Activated B cell treated with CpG ODN at 0.5 μM for 24 hours (primary cell): Measurements from ENCODE around the gene EXOC7. TPM values are rescaled to one million over a fixed set of nuclear protein-coding genes. Genes with fewer than 3 reads are reported as not detected.

Experiments used
- ATAC-seq: fragments of 200-7000 bp; cut with Tn5 transposase; one replicate; pipeline ENCODE4 v1.10.0; 2021; ENCODE audit warnings: low read depth, mild to moderate bottlenecking, moderate library complexity
- CTCF ChIA-PET: fragments of 350-600 bp; sonication (Branson Sonifier 250); formaldehyde crosslinking; loops from one replicate; lab custom pipeline; 2021; ENCODE audit warnings: antibody characterized with exemption; lab: Charles Lee
- POLR2A ChIA-PET: fragments of 350-600 bp; sonication (Branson Sonifier 250); formaldehyde crosslinking; loops from one replicate; lab custom pipeline; 2021; ENCODE audit warnings: antibody characterized with exemption; lab: Charles Lee
- DNase-seq: peaks from one replicate; pipeline ENCODE4 v3.0.0; 2022
- H3K27ac Mint-ChIP-seq: one replicate; pipeline ENCODE4 v1.8.0; 2020; ENCODE audit warnings: mixed read lengths
- H3K27me3 Mint-ChIP-seq: one replicate; pipeline ENCODE4 v1.8.0; 2021; ENCODE audit warnings: mixed read lengths
- H3K36me3 Mint-ChIP-seq: one replicate; pipeline ENCODE4 v1.8.0; 2021; ENCODE audit warnings: low read depth, mixed read lengths
- H3K4me1 Mint-ChIP-seq: one replicate; pipeline ENCODE4 v1.8.0; 2021; ENCODE audit warnings: mixed read lengths
- H3K4me3 Mint-ChIP-seq: one replicate; pipeline ENCODE4 v1.8.0; 2020; ENCODE audit warnings: mild to moderate bottlenecking, mixed read lengths
- H3K9me3 Mint-ChIP-seq: one replicate; pipeline ENCODE4 v1.8.0; 2020; ENCODE audit warnings: mixed read lengths
- intact Hi-C: fragments of 100-400 bp; cut with micrococcal nuclease; formaldehyde crosslinking; loops from one replicate; pipeline ENCODE4 v1.15.1; 2024
- total RNA-seq: library from RNA; stranded (reverse); gene quantifications from 2 replicates; pipeline ENCODE4 v1.2.3, GENCODE V29; 2022
- TF ChIP-seq, protein P1 (sequence below): fragments of 200-600 bp; IDR thresholded peaks from one replicate; pipeline ENCODE4 v1.8.0; 2022; ENCODE audit warnings: antibody characterized with exemption, mild to moderate bottlenecking

The EXOC7 gene
- total RNA-seq, 1 donor from 2014 or later: 146 TPM

- Mint-ChIP-seq H3K27ac (no peak overlapping the region), H3K27me3 (no peaks in the 10 kb centered on the region), H3K4me3 (no peak overlapping the region), H3K4me1 (peaks cover 8% of the 10 kb centered on the region), H3K9me3 (no peaks in the 10 kb centered on the region), H3K36me3 (peaks cover 5% of the 10 kb centered on the region)
- TF ChIP-seq, protein P1, sequence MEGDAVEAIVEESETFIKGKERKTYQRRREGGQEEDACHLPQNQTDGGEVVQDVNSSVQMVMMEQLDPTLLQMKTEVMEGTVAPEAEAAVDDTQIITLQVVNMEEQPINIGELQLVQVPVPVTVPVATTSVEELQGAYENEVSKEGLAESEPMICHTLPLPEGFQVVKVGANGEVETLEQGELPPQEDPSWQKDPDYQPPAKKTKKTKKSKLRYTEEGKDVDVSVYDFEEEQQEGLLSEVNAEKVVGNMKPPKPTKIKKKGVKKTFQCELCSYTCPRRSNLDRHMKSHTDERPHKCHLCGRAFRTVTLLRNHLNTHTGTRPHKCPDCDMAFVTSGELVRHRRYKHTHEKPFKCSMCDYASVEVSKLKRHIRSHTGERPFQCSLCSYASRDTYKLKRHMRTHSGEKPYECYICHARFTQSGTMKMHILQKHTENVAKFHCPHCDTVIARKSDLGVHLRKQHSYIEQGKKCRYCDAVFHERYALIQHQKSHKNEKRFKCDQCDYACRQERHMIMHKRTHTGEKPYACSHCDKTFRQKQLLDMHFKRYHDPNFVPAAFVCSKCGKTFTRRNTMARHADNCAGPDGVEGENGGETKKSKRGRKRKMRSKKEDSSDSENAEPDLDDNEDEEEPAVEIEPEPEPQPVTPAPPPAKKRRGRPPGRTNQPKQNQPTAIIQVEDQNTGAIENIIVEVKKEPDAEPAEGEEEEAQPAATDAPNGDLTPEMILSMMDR: no peak
- POLR2A ChIA-PET: interaction anchor here (0.6 kb wide), 1 partner anchor 36 kb away, joined by 3 read pairs; no protein-coding TSS in a partner anchor
- intact Hi-C loops: no loop called here
- no peak for ATAC-seq
- CTCF ChIA-PET: no interaction called here
- no peak for DNase-seq
Measured at GRCh38 chr17:76033139-76033538, 70.4 kb downstream of the EXOC7 start.

DNA sequence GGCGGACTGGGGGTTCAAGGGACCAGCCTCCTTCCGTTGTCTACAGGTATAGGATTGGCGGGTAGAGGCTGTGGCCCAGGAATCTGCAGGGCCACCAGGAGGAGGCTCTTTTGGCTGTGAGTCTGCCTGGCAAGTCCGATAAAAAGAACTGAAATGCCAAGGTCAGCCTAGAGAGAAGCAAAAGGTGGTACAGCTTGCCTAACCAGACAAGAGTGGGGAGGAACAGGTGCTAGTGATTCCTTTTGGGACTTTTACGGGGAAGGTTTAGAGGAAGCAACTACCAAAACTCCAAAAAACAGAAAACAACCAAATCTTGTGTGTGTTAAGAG is 70.8 kb downstream of the EXOC7 start:
- intact Hi-C loops: no loop called here
- POLR2A ChIA-PET: no interaction called here
- H3K27ac Mint-ChIP-seq: no peak overlapping the region

GRCh38 chr17:76032073-76032779 is 71.4 kb downstream of the EXOC7 start:
- ChIA-PET CTCF (no interaction called here), POLR2A (no interaction called here)
- Mint-ChIP-seq H3K4me1 (peaks cover 8% of the 10 kb centered on the region), H3K9me3 (no peaks in the 10 kb centered on the region), H3K4me3 (no peak overlapping the region), H3K27ac (no peak overlapping the region), H3K27me3 (no peaks in the 10 kb centered on the region), H3K36me3 (peaks cover 3% of the 10 kb centered on the region)
- no peak for ATAC-seq
- TF ChIP-seq, protein P1: no peak
- DNase-seq: no peak
- intact Hi-C loops: no loop called here

More for the DNA sequence above, 70.8 kb downstream of the EXOC7 start:
- Mint-ChIP-seq H3K27me3 (no peaks in the 10 kb centered on the region), H3K4me1 (peaks cover 8% of the 10 kb centered on the region), H3K4me3 (no peak overlapping the region), H3K9me3 (no peaks in the 10 kb centered on the region), H3K36me3 (peaks cover 3% of the 10 kb centered on the region)
- CTCF ChIA-PET: no interaction called here
- DNase-seq (no peak), ATAC-seq (no peak)
- TF ChIP-seq, protein P1: no peak

Other genes with a start within 250 kb of the EXOC7 start
- gene WBP2, start 248.5 kb downstream of the EXOC7 start, total RNA-seq: 66.0 and 68.7 TPM in 2 replicates
- gene TRIM47, start 225.2 kb downstream of the EXOC7 start, total RNA-seq: 3.1 and 3.5 TPM in 2 replicates
- gene TRIM65, start 206.8 kb downstream of the EXOC7 start, total RNA-seq: 20.0 and 22.4 TPM in 2 replicates
- gene MRPL38, start 198.9 kb downstream of the EXOC7 start, total RNA-seq: 132 and 137 TPM in 2 replicates
- gene FBF1, start 162.7 kb downstream of the EXOC7 start, total RNA-seq: 13.2 and 15.1 TPM in 2 replicates
- gene ACOX1, start 124.6 kb downstream of the EXOC7 start, total RNA-seq: 23.3 and 25.8 TPM in 2 replicates
- gene TEN1, start 124.5 kb downstream of the EXOC7 start, total RNA-seq: 22.7 and 23.2 TPM in 2 replicates
- gene CDK3, start 102.9 kb downstream of the EXOC7 start, total RNA-seq: 11.4 and 14.1 TPM in 2 replicates
- not detected in 2 replicates for gene EVPL, start 76.5 kb downstream of the EXOC7 start, total RNA-seq
- 73.7 and 76.1 TPM in 2 replicates for gene SRP68, start 31.3 kb downstream of the EXOC7 start, total RNA-seq
- gene GALR2, start 29.0 kb downstream of the EXOC7 start, total RNA-seq: 0.18 and 0.32 TPM in 2 replicates
- 0.34 and 0.67 TPM in 2 replicates for gene ZACN, start 24.6 kb downstream of the EXOC7 start, total RNA-seq
- gene FOXJ1, start 37.5 kb upstream of the EXOC7 start, total RNA-seq: 0.39 and 0.44 TPM in 2 replicates
- 3.1 and 3.5 TPM in 2 replicates for gene RNF157, start 136.7 kb upstream of the EXOC7 start, total RNA-seq
- 144 and 152 TPM in 2 replicates for gene UBALD2, start 161.6 kb upstream of the EXOC7 start, total RNA-seq
- gene QRICH2, start 204.5 kb upstream of the EXOC7 start, total RNA-seq: 2.0 and 2.2 TPM in 2 replicates